ENCODE results near the gene N4BP2.
"Not testable (repeated sequence)": the region's sequence is repeated elsewhere in the genome, so short reads cannot be mapped to it uniquely, and the experiment has no call there.

The N4BP2 gene

DNA sequence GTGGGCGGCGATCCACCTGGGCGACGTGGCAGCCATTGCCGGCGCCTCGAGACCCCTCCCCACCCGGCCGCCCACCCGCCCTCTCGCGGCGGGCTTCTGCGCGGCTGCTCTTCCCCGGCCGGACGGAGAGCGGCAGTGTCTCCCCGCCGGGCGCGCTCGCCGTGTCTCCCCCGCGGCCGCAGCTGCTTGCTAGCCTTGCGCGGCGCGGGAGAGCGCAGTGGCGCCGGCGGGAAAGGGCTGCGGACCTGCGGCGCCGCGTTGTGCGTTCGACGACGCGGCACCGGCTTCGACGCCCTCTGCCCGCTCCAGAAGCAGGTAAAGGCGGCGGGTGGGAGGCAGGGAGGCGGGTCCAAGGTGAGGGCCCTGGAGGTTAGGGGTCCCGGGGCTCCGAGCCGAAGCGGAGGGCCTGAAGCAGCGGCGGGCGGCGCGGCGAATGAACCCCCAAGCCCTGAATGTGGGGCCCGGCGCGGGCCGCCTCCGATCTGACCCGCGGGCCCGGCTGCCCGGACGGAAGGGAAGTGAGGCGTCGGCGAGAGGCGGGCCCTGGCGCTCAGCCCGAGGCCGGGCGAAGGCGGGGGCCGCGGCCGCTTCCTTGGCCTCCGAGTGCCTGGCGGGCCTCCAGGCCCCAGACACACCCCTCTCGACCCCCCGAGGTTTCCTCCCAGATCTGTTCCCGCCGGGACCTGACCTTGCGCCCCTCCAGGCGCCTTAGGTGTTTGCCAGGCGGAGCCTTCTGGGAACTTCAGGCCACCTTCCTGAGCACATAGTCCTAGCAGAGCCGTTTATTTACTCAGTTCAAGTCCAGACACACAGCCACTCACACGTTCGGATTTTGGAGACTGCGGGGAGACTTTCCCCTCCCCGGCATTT lies at the start of gene N4BP2:
TSS of gene N4BP2 (plus strand) at position 135 of the 870 bp plus-strand sequence. CDS start 40,491 bp downstream, outside the sequence.
- peak; percentile 61 to 73 for DNase-seq (ENCODE audit: low read depth in 2 of 2)

DNA sequence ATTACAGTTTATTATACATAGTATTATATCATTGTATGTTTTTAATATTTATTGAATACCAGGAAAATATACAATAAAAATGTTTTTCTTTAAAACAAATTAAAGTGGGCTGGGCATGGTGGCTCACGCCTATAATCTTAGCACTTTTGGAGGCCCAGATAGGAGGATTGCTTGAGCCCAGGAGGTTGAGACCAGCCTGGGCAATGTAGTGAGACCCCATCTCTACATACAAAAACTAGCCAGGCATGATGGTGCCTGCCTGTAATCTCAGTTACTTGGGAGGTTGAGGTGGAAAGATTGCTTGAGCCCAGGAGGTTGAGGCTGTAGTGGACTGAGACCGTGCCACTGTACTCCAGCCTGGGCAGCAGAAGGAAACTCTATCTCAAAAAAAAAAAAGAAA lies 40.6 kb upstream of the N4BP2 start:
- DNase-seq (ENCODE audit: low read depth in 2 of 2), result no peak

DNA sequence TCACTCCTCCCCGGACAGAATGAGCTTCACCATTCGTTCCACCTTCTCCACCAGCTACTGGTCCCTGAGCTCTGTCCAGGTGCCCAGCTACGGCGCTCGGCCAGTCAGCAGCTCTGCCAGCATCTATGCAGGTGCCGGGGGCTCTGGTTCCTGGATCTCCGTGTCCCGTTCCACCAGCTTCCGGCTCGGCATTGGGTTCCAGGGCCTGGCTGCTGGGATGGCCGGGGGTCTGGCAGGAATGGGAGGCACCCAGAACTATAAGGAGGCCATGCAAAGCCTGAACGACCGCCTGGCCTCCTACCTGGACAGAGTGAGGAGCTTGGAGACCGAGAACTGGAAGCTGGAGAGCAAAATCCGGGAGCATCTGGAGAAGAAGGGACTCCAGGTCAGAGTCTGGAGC lies 36.4 kb upstream of the N4BP2 start:
- DNase-seq (ENCODE audit: low read depth in 2 of 2), result no peak

DNA sequence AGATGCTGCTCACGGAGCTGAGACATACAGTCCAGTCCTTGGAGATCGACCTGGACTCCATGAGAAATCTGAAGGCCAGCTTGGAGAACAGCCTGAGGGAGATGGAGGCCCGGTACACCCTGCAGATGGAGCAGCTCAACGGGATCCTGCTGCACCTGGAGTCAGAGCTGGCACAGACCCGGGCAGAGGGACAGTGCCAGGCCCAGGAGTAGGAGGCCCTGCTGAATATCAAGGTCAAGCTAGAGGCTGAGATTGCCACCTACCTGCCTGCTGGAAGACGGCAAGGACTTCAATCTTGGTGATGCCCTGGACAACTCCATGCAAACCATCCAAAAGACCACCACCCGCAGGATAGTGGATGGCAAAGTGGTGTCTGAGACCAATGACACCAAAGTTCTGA lies 35.5 kb upstream of the N4BP2 start:
- DNase-seq (ENCODE audit: low read depth in 2 of 2), result not testable (repeated sequence)

DNA sequence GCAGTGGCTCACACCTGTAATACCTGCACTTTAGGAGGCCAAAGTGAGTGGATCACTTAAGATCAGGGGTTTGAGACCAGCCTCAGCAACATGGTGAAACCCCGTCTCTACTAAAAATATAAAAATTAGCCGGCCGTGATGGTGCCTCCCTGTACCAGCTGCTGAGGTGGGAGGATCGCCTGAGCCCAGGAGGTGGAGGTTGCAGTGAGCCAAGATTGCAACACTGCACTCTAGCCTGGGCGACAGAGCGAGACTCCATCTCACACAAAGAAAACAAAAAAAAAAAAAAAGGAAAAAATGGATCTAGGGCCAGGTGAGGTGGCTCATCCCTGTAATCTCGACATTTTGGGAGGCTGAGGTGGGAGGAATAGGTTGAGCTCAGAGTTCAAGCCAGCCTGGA lies 32.6 kb upstream of the N4BP2 start:
- DNase-seq (ENCODE audit: low read depth in 2 of 2), result not testable (repeated sequence)

DNA sequence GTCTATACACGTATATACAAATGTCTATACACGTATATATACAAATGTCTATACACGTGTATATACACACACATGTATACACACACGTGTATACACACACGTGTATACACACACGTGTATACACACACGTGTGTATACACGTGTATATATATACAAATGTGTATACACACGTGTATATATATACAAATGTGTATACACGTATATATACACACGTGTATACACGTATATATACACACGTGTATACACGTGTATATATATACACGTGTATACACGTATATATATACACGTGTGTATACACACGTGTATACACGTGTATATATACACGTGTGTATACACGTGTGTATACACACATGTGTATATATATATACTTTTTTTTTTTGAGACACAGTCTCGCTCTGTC lies 23.9 kb upstream of the N4BP2 start:
- no peak for DNase-seq (ENCODE audit: low read depth in 2 of 2)

DNA sequence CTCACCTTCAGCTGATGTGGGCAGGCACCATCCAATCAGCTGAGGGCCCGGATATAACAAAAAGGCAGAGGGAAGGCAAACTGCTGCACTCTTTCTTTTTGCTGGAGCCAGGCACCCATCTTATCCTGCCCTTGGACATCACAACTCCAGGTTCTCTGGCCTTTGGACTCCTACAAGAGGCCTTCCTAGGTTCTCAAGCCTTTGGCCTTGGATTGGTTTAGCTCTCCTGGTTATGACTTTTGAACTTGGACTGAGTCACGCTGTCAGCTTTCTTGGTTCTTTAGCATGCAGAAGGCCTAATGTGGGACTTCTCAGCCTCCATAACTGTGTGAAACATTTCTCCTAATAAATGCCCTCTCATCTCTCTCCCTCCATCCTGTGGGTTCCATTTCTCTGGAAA lies 23.0 kb upstream of the N4BP2 start:
- no peak for DNase-seq (ENCODE audit: low read depth in 2 of 2)

DNA sequence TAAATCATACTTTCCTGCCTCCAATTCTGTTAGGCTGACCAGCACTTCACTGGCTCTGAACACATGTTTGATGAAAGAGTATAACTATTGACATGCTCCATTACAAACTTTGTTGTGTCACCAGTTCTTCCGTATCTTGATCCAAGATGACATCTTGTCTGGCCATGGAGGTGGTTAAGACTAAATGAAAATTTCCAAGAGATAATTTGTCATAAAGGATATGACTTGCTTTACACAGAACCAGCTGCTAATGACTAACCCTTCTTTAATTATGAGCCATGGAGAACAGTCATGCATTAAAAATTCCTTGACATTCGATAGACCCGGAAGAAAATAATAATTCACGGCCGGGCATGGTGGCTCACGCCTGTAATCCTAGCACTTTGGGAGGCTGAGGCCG lies 17.7 kb upstream of the N4BP2 start:
- no peak for DNase-seq (ENCODE audit: low read depth in 2 of 2)

DNA sequence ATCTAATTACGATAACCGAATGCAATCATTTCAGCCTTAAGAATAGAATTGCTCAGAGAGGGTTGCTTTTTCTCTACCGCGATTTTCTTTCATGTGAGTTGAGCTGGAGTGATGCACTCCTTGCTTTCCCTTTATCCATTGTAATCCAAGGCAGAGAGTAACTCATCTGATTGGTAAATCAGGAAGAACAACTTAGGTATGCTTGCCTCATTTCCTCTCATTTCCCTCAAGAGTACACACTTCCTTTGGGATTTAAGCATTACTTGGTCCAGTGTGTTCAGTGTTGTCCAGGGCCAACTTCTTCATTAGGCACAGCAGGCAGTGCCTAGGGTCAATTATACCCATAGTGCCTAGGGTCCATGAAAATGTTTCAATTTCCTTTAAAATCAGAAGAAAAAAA lies 15.7 kb upstream of the N4BP2 start:
- DNase-seq (ENCODE audit: low read depth in 2 of 2), result no peak

DNA sequence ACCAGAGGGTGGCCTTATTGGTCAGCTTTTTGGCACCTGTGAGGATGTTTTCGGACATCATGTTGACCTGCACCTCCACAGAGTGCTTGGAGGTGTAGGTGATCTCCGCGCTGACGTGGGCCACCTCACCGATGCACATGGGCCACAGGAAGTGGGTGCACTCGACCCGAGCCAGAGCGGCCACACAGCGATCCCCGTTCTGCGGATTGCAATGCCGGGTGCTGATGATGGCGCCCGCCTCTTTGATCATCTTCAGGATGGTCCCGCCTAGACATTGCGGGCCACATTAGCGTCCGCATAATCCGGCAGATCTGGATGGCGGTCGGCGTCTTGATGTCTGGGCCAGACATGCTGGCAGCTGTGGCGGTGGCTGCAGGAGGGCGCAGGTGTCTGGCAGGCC lies 12.9 kb upstream of the N4BP2 start:
- DNase-seq (ENCODE audit: low read depth in 2 of 2), result no peak

DNA sequence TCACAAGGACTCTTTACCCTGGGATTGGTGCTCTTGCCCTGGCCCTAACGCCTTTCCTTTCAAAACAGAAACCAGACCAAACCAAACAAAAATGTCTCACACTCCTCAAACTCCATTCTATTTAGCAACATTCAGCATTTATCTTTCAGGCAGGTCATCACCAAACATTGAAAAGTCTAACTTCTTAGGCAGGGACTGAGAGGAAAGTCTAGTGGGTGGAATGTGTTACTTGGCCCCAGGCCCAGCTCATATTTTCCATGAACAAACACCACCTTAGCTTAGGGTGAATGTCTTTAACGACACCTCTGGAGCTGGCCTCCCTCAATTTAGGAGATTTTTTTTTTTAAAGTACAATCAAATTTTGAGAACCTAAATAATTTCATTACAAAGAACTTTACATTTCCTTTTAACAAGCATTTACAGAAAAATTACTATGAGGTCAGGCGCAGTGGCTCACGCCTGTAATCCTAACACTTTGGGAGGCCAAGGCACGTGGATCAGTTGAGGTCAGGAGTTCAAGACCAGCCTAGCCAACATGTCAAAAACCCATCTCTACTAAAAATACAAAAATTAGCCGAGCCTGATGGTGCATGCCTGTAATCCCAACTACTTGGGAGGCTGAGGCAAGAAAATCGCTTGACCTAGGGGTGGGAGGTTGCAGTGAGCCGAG lies 10.2 kb upstream of the N4BP2 start:
- DNase-seq (ENCODE audit: low read depth in 2 of 2), result no peak

DNA sequence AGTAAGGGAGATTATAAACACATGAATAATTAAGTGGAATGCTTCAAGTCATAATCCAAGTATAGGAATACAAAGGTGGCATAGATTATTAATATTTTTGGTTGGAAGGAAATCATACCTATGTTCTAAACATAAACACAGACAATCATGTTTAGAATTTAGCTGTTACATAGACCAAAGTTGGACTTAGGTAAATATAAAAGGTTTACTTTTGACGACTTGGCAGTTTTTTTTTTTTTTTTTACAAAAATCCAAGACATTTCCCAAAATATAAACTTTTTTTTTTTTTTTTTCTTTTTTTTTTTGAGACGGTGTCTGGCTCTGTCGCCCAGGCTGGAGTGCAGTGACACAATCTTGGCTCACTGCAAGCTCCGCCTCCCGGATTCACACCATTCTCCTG lies 3.5 kb upstream of the N4BP2 start:
- no peak for DNase-seq (ENCODE audit: low read depth in 2 of 2)

DNA sequence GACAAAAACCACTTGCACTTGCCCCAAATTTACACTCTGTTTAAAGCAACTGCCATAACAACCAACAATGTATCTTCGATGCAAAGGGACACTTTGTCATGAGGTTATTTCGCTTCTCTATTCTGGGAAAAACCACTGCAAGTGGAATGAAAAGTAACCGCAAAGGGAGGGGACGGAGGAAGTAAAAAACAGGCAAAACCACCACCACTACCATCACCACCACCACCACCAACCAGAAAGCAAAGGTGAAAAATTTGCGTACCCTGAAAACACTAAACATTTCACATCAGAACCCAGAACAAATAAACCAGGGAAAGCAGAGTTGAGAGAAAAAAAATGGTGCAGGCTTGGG lies 1.2 kb upstream of the N4BP2 start:
- no peak for DNase-seq (ENCODE audit: low read depth in 2 of 2)

DNA sequence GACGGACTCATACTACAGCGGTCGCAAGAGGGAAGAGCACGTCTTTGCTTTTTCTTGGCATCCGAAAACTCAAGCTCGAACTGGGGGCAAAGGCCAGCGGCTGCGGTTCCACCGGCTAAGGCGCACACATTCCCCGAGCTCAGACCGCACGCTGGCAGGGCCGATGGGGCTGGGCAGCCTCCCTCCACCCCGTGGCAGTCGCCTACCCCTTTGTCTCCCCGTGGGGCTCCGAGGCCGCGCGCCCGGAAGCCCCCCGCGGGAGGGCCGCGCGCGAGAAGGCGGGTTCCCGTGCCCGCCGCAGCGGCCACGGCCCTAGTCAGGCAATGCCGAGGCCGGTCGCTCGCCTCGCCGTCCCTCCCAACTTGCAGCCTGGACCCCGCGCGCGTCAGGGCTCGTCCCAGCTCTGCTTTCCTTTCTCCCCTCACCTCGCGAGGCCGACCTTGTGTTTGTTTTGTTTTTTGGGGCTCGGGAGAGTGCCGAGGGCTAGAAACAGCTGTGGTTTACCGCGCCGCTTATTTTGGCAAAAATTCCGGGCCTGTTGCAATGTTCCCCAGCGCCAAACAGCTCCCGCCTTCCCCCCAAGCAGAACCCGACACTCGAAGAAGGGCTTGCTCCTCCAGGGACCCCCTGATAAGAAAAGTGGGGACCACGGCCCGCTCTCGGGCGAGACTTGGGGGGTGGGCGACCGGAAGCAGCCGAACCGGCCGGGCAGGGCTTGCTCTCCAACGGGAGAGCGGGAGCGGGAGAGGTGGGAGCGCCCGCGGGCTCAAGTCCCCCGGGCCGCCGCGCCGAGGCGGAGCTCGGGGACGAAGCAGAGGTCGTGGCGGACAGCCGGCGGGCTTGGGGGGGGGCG lies 561 bp upstream of the N4BP2 start:
- DNase-seq (ENCODE audit: low read depth in 2 of 2), result peak; percentile 13 to 33

DNA sequence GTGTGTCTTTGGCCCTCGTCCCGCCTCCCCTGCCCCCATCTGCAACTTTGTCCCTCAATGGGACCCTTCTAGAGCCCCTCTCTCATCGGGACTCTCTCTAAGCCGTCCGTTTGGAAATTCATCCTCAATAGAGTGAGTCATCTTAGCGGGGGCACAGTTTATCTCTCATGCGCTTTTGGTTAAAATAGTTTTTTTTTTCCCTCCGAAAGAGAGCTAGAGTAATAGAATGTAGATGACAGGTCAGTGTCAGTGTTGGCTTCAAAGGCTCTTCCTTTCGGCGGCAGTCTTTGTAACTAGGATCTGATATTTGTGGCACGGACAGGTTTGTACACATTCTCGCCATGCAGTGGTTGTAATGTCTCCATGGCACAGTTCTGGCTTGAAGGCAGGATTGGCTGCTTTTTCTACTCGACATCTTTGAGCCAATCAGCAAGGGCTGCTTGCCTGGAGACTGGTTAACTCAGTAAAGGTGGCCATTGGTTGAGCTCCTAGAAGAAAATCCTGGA lies 989 bp downstream of the N4BP2 start:
- DNase-seq (ENCODE audit: low read depth in 2 of 2), result peak in 1 of 2 donors; percentile 46

DNA sequence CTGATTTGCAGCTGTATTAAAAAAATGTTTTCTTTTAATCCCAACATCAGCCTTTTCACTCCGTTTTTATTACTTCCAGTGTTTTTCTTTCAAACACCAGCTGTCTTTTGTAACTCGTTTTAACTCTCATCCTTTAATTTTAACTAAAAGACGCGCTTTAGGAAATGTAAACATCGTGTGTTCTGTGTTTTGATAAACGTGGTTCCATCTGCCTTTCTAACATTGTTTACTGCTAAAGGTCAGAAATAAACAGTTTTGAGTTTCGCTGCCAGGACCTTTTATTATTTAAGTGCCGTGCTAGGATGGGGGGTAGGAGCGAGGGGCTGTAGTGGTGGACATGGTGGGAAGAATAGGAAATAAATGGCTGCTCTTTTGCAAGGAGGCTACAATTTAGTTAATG lies 1.5 kb downstream of the N4BP2 start:
- DNase-seq (ENCODE audit: low read depth in 2 of 2), result no peak

DNA sequence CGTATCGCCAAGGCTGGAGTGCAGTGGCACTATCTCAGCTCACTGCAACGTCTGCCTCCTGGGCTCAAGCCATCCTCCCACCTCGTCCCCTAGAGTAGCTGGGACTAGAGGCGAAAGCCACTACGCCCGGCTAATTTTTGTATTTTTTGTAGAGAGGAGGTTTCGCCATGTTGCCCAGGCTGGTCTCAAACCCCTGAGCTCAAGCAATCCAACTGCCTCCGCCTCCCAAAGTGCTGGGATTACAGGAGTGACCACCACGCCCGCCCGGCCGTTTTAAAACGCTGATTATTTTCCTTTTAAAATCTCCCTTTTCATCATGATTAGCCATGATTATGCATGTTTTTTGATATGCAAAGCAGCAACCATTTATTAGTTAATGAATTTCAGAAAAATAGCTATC lies 2.2 kb downstream of the N4BP2 start:
- no peak for DNase-seq (ENCODE audit: low read depth in 2 of 2)

DNA sequence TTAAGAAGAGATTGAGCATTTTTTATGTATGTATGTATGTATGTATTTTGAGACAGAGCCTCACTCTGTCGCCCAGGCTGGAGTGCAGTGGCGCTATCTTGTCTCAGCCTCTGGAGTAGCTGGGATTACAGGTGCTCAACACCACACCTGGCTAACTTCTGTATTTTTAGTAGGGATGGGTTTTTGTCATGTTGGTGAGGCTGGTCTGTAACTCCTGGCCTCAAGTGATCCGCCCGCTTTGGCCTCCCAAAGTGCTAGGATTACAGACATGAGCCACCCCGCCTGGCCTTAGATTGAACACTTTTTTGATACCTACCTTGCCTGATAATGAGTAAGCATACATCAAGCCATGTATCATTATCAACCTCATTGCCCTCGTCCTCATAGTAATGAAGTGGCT lies 2.7 kb downstream of the N4BP2 start:
- no peak for DNase-seq (ENCODE audit: low read depth in 2 of 2)

DNA sequence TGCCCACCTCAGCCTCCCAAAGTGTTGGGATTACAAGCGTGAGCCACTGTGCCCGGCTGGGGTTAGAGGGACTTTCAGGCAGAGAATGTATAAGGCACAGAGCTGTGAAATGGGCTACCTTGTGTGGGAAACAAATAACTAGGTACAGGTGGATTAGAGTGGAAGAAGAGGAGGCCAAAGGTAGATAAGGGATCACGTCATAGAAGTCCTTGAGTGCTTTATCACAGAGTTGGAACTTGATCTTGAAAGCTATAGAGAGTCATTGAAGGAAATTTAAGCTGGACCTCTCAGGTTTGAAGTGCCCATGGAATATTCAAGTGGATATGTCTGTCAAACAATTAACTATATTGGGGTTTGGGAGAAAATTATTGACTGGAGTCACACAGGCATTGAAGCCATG lies 8.4 kb downstream of the N4BP2 start:
- no peak for DNase-seq (ENCODE audit: low read depth in 2 of 2)

DNA sequence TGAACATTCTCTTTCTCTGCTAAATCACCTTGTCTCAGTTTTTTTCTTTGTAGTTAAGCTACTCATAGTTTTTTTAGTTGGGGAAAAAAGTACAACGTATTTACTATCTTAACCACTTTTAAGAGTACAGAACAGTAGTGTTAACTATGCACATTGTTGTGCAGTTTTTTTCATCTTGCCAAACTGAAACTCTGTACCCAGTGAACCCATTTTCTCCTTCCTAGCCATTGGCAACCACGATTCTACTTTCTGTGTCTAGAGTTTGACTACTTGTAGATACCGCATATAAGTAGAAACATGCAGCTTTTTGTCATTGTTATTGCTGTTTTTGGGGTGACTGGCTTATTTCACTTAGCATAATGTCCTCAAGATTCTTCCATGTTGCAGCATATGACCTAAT lies 10.0 kb downstream of the N4BP2 start:
- DNase-seq (ENCODE audit: low read depth in 2 of 2), result no peak

DNA sequence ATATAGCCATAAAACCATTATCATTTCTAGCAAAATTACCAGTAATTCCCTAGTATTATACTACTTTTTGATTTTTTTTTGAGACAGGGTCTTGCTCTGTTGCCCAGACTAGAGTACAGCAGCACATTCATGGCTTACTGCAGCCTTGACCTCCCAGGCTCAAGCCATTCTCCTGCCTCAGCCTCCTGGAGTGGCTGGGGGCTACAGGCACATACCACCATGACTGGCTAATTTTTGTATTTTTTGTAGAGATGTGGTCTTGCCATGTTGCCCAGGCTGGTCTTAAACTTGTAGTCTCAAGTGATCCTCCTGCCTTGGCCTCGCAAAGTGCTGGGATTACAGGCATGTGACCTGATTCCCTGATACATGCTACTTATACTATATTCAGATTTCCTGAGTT lies 13.7 kb downstream of the N4BP2 start:
- no peak for DNase-seq (ENCODE audit: low read depth in 2 of 2)

DNA sequence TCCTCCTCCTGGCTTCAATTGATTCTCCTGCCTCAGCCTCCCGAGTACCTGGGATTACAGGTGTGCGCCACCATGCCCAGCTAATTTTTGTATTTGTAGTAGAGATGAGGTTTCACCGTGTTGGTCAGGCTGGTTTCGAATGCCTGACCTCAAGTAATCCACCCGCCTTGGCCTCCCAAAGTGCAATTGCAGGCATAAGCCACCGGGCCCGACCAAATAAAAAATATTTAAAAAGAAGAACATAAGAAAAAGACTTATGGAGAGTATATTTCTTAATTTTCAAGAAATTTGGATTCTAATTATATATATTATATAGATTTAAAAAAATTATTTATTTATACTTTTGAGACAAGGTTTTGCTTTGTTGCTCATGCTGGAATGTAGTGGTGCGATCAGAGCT lies 29.8 kb downstream of the N4BP2 start:
- no peak for DNase-seq (ENCODE audit: low read depth in 2 of 2)
